HG03060 (cell line): Measurements from ENCODE around the gene CACNB3.
"Not testable (repeated sequence)": the region's sequence is repeated elsewhere in the genome, so short reads cannot be mapped to it uniquely, and the experiment has no call there.

Source experiments
- ATAC-seq: cut with Tn5 transposase; IDR thresholded peaks from one replicate; pipeline ENCODE4 v1.9.1; 2021; ENCODE audit warnings: low read depth, moderate number of reproducible peaks; ENCODE audit not compliant: unreplicated experiment

CACNB3 gene

GRCh38 chr12:48852734-48853688, 34.7 kb downstream of the CACNB3 start:
- no peak for ATAC-seq

GRCh38 chr12:48854488-48854887, 36.2 kb downstream of the CACNB3 start:
- ATAC-seq: no peak

GRCh38 chr12:48854932-48855331, 36.6 kb downstream of the CACNB3 start:
- not testable (repeated sequence) for ATAC-seq

- ATAC-seq: no peak
Measured at GRCh38 chr12:48856379-48856778, 38.1 kb downstream of the CACNB3 start.

- ATAC-seq: peak; percentile 41
Measured at GRCh38 chr12:48857278-48857994, 39.1 kb downstream of the CACNB3 start.

- no peak for ATAC-seq
Measured at GRCh38 chr12:48858043-48858442, 39.7 kb downstream of the CACNB3 start.

GRCh38 chr12:48859607-48860006, 41.3 kb downstream of the CACNB3 start:
- ATAC-seq: no peak

GRCh38 chr12:48860236-48860635, 41.9 kb downstream of the CACNB3 start:
- ATAC-seq: not testable (repeated sequence)

GRCh38 chr12:48861111-48861510, 42.8 kb downstream of the CACNB3 start:
- ATAC-seq: no peak

GRCh38 chr12:48862760-48863159, 44.5 kb downstream of the CACNB3 start:
- ATAC-seq: no peak

- no peak for ATAC-seq
Measured at GRCh38 chr12:48863291-48863690, 45.0 kb downstream of the CACNB3 start.

- ATAC-seq: peak; percentile 79
Measured at GRCh38 chr12:48865281-48866051, 47.2 kb downstream of the CACNB3 start, which contains the start of gene RND1. RND1 (minus strand) TSS chr12:48865870; CDS start chr12:48865767, 103 bp downstream.

GRCh38 chr12:48866052-48866711, 47.9 kb downstream of the CACNB3 start:
- no peak for ATAC-seq

- no peak for ATAC-seq
Measured at GRCh38 chr12:48868451-48868850, 50.2 kb downstream of the CACNB3 start.

- no peak for ATAC-seq
Measured at GRCh38 chr12:48869191-48869590, 50.9 kb downstream of the CACNB3 start.

- ATAC-seq: no peak
Measured at GRCh38 chr12:48873096-48873495, 54.8 kb downstream of the CACNB3 start.

GRCh38 chr12:48873534-48873933, 55.2 kb downstream of the CACNB3 start:
- ATAC-seq: not testable (repeated sequence)

- no peak for ATAC-seq
Measured at GRCh38 chr12:48875944-48876515, 57.7 kb downstream of the CACNB3 start.
